HL-60 (cell line): ENCODE measurements around the gene SIN3A.

Experiments used
- GABPA ChIP-seq: IDR thresholded peaks from 2 replicates; pipeline ENCODE4 v1.6.1; 2012; ENCODE audit warnings: low read depth
- POLR2AphosphoS5 ChIP-seq: IDR thresholded peaks from 2 replicates; pipeline ENCODE4 v1.6.1; 2012; ENCODE audit warnings: low read depth
- TF ChIP-seq, protein P1 (sequence below): IDR thresholded peaks from 2 replicates; pipeline ENCODE4 v1.6.1; 2012; ENCODE audit warnings: low read depth; ENCODE audit not compliant: insufficient replicate concordance
- TF ChIP-seq, protein P2 (sequence below): IDR thresholded peaks from one replicate; pipeline ENCODE4 v1.5.1; 2011; ENCODE audit warnings: low read length, control low read depth, inconsistent platforms; ENCODE audit not compliant: insufficient read depth

DNA sequence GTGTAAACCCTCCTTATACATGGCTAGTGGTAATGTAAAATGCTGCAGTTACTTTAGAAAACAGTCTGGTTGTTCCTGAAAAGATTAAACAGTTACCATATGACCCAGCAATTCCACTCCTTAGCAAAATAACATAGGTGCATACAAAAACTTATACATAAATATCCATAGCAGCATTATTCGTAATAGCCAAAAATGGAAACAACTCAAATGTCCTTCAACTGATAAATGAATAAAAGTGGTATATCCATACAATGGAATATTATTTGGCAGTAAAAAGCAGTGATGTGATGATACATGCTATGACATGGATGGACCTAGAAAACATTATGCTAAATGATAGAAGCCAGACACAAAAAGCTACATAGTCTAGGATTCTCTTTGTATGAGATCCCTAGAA, 31.6 kb upstream of the SIN3A start:
- TF ChIP-seq, protein P1, sequence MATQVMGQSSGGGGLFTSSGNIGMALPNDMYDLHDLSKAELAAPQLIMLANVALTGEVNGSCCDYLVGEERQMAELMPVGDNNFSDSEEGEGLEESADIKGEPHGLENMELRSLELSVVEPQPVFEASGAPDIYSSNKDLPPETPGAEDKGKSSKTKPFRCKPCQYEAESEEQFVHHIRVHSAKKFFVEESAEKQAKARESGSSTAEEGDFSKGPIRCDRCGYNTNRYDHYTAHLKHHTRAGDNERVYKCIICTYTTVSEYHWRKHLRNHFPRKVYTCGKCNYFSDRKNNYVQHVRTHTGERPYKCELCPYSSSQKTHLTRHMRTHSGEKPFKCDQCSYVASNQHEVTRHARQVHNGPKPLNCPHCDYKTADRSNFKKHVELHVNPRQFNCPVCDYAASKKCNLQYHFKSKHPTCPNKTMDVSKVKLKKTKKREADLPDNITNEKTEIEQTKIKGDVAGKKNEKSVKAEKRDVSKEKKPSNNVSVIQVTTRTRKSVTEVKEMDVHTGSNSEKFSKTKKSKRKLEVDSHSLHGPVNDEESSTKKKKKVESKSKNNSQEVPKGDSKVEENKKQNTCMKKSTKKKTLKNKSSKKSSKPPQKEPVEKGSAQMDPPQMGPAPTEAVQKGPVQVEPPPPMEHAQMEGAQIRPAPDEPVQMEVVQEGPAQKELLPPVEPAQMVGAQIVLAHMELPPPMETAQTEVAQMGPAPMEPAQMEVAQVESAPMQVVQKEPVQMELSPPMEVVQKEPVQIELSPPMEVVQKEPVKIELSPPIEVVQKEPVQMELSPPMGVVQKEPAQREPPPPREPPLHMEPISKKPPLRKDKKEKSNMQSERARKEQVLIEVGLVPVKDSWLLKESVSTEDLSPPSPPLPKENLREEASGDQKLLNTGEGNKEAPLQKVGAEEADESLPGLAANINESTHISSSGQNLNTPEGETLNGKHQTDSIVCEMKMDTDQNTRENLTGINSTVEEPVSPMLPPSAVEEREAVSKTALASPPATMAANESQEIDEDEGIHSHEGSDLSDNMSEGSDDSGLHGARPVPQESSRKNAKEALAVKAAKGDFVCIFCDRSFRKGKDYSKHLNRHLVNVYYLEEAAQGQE: no peak
- no peak for TF ChIP-seq POLR2AphosphoS5
- TF ChIP-seq, protein P2, sequence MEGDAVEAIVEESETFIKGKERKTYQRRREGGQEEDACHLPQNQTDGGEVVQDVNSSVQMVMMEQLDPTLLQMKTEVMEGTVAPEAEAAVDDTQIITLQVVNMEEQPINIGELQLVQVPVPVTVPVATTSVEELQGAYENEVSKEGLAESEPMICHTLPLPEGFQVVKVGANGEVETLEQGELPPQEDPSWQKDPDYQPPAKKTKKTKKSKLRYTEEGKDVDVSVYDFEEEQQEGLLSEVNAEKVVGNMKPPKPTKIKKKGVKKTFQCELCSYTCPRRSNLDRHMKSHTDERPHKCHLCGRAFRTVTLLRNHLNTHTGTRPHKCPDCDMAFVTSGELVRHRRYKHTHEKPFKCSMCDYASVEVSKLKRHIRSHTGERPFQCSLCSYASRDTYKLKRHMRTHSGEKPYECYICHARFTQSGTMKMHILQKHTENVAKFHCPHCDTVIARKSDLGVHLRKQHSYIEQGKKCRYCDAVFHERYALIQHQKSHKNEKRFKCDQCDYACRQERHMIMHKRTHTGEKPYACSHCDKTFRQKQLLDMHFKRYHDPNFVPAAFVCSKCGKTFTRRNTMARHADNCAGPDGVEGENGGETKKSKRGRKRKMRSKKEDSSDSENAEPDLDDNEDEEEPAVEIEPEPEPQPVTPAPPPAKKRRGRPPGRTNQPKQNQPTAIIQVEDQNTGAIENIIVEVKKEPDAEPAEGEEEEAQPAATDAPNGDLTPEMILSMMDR: no peak
- no peak for TF ChIP-seq GABPA
